ENCODE data around the gene CHST1. TPM values are rescaled to one million over a fixed set of nuclear protein-coding genes. Genes with fewer than 3 reads are reported as not detected.

CHST1 gene
- total and polyA plus RNA-seq, 8 donors, result 3.1 to 10.2 (median 5.6) TPM

GRCh38 chr11:45662665-45663485 lies 2.5 kb downstream of the CHST1 start:
- peak; percentile 25 for ATAC-seq
- intact Hi-C loops (cut with DNase I), result loop anchor here in 1 of 2 donors (10.0 kb wide), 1 partner anchor 112 kb away; no protein-coding TSS in a partner anchor
- no peak for TF ChIP-seq CTCF (IDR thresholded peaks at IDR 0.05)
- Histone ChIP-seq H3K4me1 (peaks cover 21 to 32% of the 10 kb centered on the region in 2 donors), H3K4me3 (no peak overlapping the region), H3K9me3 (no peaks in the 10 kb centered on the region), H3K27me3 (peaks cover 16 to 100% of the 10 kb centered on the region in 2 donors), H3K36me3 (no peaks in the 10 kb centered on the region), H3K27ac (no peak overlapping the region)
- peak in 1 of 4 donors; percentile 74 for DNase-seq

- Histone ChIP-seq H3K36me3 (no peaks in the 10 kb centered on the region), H3K27me3 (peaks cover 16 to 99% of the 10 kb centered on the region in 2 donors), H3K27ac (no peak overlapping the region), H3K9me3 (no peaks in the 10 kb centered on the region), H3K4me3 (no peak overlapping the region), H3K4me1 (peaks cover 21 to 32% of the 10 kb centered on the region in 2 donors)
- no peak for TF ChIP-seq CTCF (IDR thresholded peaks at IDR 0.05)
- ATAC-seq, result no peak
- intact Hi-C loops (cut with DNase I), result loop anchor here in 1 of 2 donors (10.0 kb wide), 1 partner anchor 113 kb away; no protein-coding TSS in a partner anchor
- no peak for DNase-seq
These were observed 3.2 kb downstream of the CHST1 start for GRCh38 chr11:45662096-45662664.

- intact Hi-C loops (cut with DNase I), result loop anchor here in 1 of 2 donors (10.0 kb wide), 1 partner anchor 113 kb away; no protein-coding TSS in a partner anchor
- Histone ChIP-seq H3K27me3 (peaks cover 16 to 97% of the 10 kb centered on the region in 2 donors), H3K4me3 (no peak overlapping the region), H3K9me3 (no peaks in the 10 kb centered on the region), H3K36me3 (no peaks in the 10 kb centered on the region), H3K27ac (no peak overlapping the region), H3K4me1 (peaks cover 21 to 32% of the 10 kb centered on the region in 2 donors)
- ATAC-seq, result no peak
- DNase-seq, result peak in 1 of 4 donors; percentile 19
- TF ChIP-seq CTCF (IDR thresholded peaks at IDR 0.05), result no peak
These were observed 3.9 kb downstream of the CHST1 start for GRCh38 chr11:45661439-45662055.

GRCh38 chr11:45660729-45661438 lies 4.5 kb downstream of the CHST1 start:
- Histone ChIP-seq H3K9me3 (no peaks in the 10 kb centered on the region), H3K36me3 (no peaks in the 10 kb centered on the region), H3K27me3 (peaks cover 16 to 94% of the 10 kb centered on the region in 2 donors), H3K4me3 (no peak overlapping the region), H3K27ac (no peak overlapping the region), H3K4me1 (peaks cover 21 to 32% of the 10 kb centered on the region in 2 donors)
- DNase-seq (peak in 1 of 4 donors; percentile 17), ATAC-seq (no peak)
- intact Hi-C loops (cut with DNase I), result loop anchor here in 1 of 2 donors (10.0 kb wide), 1 partner anchor 114 kb away; no protein-coding TSS in a partner anchor
- TF ChIP-seq CTCF (IDR thresholded peaks at IDR 0.05), result no peak

Data from left lung (tissue), 10 donors.